ENCODE measurements around the gene CD9.

The CD9 gene

DNA sequence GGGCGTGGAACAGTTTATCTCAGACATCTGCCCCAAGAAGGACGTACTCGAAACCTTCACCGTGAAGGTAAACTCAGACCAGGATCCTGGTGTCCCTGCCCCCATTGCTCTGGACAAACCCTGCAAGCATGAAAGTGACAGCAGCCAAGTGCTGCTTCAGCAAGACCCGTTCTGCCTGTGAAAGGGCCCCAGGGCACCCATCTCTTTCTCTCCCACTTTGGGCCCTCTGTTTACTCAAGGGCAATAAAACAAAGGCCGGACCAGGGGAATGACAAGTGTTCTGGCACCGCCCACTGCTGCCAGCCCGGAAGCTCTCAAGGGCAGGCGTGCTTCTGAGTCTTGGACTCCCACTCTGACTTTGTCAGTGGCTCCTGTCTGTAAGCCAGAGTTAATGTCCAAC is 35.3 kb downstream of the CD9 start:
- TF ChIP-seq OSR1 (CRISPR knock-in tag; IDR thresholded peaks at IDR 0.05) (no peak), TCF4 (CRISPR knock-in tag; IDR thresholded peaks at IDR 0.05; ENCODE audit: borderline replicate concordance) (no peak), PPARA (CRISPR knock-in tag; IDR thresholded peaks at IDR 0.05; ENCODE audit: borderline replicate concordance) (no peak), RARB (CRISPR knock-in tag; IDR thresholded peaks at IDR 0.05) (no peak), ESRRG (CRISPR knock-in tag; IDR thresholded peaks at IDR 0.05) (no peak), GLIS3 (CRISPR knock-in tag; IDR thresholded peaks at IDR 0.05) (no peak)
- TF ChIP-seq, protein P1, sequence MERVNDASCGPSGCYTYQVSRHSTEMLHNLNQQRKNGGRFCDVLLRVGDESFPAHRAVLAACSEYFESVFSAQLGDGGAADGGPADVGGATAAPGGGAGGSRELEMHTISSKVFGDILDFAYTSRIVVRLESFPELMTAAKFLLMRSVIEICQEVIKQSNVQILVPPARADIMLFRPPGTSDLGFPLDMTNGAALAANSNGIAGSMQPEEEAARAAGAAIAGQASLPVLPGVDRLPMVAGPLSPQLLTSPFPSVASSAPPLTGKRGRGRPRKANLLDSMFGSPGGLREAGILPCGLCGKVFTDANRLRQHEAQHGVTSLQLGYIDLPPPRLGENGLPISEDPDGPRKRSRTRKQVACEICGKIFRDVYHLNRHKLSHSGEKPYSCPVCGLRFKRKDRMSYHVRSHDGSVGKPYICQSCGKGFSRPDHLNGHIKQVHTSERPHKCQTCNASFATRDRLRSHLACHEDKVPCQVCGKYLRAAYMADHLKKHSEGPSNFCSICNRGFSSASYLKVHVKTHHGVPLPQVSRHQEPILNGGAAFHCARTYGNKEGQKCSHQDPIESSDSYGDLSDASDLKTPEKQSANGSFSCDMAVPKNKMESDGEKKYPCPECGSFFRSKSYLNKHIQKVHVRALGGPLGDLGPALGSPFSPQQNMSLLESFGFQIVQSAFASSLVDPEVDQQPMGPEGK (CRISPR knock-in tag; IDR thresholded peaks at IDR 0.05; ENCODE audit: borderline replicate concordance): no peak
- TF ChIP-seq, protein P2, sequence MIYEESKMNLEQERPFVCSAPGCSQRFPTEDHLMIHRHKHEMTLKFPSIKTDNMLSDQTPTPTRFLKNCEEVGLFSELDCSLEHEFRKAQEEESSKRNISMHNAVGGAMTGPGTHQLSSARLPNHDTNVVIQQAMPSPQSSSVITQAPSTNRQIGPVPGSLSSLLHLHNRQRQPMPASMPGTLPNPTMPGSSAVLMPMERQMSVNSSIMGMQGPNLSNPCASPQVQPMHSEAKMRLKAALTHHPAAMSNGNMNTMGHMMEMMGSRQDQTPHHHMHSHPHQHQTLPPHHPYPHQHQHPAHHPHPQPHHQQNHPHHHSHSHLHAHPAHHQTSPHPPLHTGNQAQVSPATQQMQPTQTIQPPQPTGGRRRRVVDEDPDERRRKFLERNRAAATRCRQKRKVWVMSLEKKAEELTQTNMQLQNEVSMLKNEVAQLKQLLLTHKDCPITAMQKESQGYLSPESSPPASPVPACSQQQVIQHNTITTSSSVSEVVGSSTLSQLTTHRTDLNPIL (CRISPR knock-in tag; IDR thresholded peaks at IDR 0.05; ENCODE audit: low read depth): no peak
- TF ChIP-seq, protein P3, sequence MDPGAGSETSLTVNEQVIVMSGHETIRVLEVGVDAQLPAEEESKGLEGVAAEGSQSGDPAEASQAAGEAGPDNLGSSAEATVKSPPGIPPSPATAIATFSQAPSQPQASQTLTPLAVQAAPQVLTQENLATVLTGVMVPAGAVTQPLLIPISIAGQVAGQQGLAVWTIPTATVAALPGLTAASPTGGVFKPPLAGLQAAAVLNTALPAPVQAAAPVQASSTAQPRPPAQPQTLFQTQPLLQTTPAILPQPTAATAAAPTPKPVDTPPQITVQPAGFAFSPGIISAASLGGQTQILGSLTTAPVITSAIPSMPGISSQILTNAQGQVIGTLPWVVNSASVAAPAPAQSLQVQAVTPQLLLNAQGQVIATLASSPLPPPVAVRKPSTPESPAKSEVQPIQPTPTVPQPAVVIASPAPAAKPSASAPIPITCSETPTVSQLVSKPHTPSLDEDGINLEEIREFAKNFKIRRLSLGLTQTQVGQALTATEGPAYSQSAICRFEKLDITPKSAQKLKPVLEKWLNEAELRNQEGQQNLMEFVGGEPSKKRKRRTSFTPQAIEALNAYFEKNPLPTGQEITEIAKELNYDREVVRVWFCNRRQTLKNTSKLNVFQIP (CRISPR knock-in tag; IDR thresholded peaks at IDR 0.05; ENCODE audit: borderline replicate concordance, low read depth): no peak
- no peak for ATAC-seq

DNA sequence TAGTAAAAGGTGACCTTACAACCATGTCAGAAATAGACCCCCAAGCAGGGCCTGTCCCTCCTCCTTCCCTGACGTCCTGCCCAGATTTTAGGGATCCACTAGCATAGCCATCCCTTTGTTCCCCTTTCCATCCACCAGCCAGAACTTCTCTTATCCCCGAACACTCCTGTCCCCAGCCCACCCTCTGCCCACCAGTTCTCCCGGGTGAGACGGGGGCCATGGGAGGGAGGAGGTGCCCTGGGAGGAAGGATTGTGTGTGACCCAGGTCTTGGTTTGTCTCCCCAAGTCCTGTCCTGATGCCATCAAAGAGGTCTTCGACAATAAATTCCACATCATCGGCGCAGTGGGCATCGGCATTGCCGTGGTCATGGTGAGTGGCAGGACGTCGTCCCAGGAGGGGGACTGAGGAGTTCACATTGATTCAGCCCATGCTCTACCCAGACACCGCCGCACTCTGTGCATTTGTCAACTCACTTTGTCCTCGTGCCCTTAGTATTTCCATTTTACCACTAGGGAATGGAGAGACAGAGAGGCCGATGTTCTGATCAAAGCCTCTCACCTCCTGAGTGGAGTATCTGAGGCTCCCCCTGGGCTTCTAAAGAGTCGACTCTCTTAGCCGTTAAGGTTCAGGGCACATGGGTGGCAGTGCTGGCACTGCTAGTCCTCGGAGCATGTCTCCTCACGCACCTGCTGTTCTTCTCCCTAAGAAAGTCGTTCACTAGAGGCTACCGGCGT is 35.9 kb downstream of the CD9 start:
- TF ChIP-seq, protein P4, sequence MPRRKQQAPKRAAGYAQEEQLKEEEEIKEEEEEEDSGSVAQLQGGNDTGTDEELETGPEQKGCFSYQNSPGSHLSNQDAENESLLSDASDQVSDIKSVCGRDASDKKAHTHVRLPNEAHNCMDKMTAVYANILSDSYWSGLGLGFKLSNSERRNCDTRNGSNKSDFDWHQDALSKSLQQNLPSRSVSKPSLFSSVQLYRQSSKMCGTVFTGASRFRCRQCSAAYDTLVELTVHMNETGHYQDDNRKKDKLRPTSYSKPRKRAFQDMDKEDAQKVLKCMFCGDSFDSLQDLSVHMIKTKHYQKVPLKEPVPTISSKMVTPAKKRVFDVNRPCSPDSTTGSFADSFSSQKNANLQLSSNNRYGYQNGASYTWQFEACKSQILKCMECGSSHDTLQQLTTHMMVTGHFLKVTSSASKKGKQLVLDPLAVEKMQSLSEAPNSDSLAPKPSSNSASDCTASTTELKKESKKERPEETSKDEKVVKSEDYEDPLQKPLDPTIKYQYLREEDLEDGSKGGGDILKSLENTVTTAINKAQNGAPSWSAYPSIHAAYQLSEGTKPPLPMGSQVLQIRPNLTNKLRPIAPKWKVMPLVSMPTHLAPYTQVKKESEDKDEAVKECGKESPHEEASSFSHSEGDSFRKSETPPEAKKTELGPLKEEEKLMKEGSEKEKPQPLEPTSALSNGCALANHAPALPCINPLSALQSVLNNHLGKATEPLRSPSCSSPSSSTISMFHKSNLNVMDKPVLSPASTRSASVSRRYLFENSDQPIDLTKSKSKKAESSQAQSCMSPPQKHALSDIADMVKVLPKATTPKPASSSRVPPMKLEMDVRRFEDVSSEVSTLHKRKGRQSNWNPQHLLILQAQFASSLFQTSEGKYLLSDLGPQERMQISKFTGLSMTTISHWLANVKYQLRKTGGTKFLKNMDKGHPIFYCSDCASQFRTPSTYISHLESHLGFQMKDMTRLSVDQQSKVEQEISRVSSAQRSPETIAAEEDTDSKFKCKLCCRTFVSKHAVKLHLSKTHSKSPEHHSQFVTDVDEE (CRISPR knock-in tag; IDR thresholded peaks at IDR 0.05): no peak
- TF ChIP-seq ZNF70 (CRISPR knock-in tag; IDR thresholded peaks at IDR 0.05) (no peak), ZFP30 (CRISPR knock-in tag; IDR thresholded peaks at IDR 0.05) (no peak), ZNF565 (CRISPR knock-in tag; conservative IDR thresholded peaks at IDR 0.05; ENCODE audit: low read depth) (no peak), ZC3H10 (CRISPR knock-in tag; IDR thresholded peaks at IDR 0.05) (no peak), GLIS3 (CRISPR knock-in tag; IDR thresholded peaks at IDR 0.05) (no peak)
- TF ChIP-seq, protein P2 (CRISPR knock-in tag; IDR thresholded peaks at IDR 0.05; ENCODE audit: low read depth): no peak
- ATAC-seq: no peak

DNA sequence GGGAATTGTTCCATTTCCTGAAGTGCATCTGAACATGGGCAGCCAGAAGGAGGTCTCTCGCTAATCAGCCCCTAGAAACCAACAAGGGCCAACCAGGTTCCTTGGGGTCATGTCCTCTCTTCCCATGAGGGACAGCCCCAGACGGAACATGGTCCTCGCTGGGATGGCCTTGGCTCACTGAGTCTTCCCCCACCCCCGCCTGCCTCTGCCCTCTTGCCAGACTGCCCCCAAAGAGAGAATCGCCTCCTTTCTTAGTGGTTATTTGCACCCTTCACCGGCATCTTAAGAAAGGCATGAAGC is 36.4 kb downstream of the CD9 start:
- no peak for ATAC-seq
- no peak for TF ChIP-seq PPARA (CRISPR knock-in tag; IDR thresholded peaks at IDR 0.05; ENCODE audit: borderline replicate concordance)
- TF ChIP-seq BACH2 (CRISPR knock-in tag; IDR thresholded peaks at IDR 0.05; ENCODE audit: borderline replicate concordance): no peak
- no peak for TF ChIP-seq RARB (CRISPR knock-in tag; IDR thresholded peaks at IDR 0.05)
- TF ChIP-seq ZNF8 (CRISPR knock-in tag; IDR thresholded peaks at IDR 0.05): no peak
- TF ChIP-seq GLIS3 (CRISPR knock-in tag; IDR thresholded peaks at IDR 0.05): no peak
- TF ChIP-seq ZNF565 (CRISPR knock-in tag; conservative IDR thresholded peaks at IDR 0.05; ENCODE audit: low read depth): no peak
- no peak for TF ChIP-seq TCF4 (CRISPR knock-in tag; IDR thresholded peaks at IDR 0.05; ENCODE audit: borderline replicate concordance)
- TF ChIP-seq, protein P4 (CRISPR knock-in tag; IDR thresholded peaks at IDR 0.05): no peak
- TF ChIP-seq, protein P3 (CRISPR knock-in tag; IDR thresholded peaks at IDR 0.05; ENCODE audit: borderline replicate concordance, low read depth): no peak
- no peak for TF ChIP-seq ZNF70 (CRISPR knock-in tag; IDR thresholded peaks at IDR 0.05)
- TF ChIP-seq ZFP3 (CRISPR knock-in tag; IDR thresholded peaks at IDR 0.05): no peak
- TF ChIP-seq TOX (CRISPR knock-in tag; IDR thresholded peaks at IDR 0.05; ENCODE audit: borderline replicate concordance): no peak
- TF ChIP-seq, protein P2 (CRISPR knock-in tag; IDR thresholded peaks at IDR 0.05; ENCODE audit: low read depth): no peak
- no peak for TF ChIP-seq SNAI2 (CRISPR knock-in tag; IDR thresholded peaks at IDR 0.05)

Measured in SK-N-SH treated with all-trans-retinoic acid at 6 μM for 48 hours (cell line).